ENCODE results near the gene VAV2. TPM values are rescaled to one million over a fixed set of nuclear protein-coding genes. Genes with fewer than 3 reads are reported as not detected.

The VAV2 gene
- total RNA-seq, 1 donor from 2014 or later = 24.4 TPM

- Mint-ChIP-seq H3K9me3 (ENCODE audit: unreplicated experiment) (no peaks in the 10 kb centered on the region), H3K4me1 (ENCODE audit: unreplicated experiment) (no peaks in the 10 kb centered on the region), H3K27me3 (ENCODE audit: unreplicated experiment) (no peaks in the 10 kb centered on the region), H3K27ac (ENCODE audit: unreplicated experiment) (no peak overlapping the region), H3K4me3 (ENCODE audit: unreplicated experiment) (no peak overlapping the region), H3K36me3 (ENCODE audit: unreplicated experiment) (peaks cover 5% of the 10 kb centered on the region)
- TF ChIP-seq, protein P1, sequence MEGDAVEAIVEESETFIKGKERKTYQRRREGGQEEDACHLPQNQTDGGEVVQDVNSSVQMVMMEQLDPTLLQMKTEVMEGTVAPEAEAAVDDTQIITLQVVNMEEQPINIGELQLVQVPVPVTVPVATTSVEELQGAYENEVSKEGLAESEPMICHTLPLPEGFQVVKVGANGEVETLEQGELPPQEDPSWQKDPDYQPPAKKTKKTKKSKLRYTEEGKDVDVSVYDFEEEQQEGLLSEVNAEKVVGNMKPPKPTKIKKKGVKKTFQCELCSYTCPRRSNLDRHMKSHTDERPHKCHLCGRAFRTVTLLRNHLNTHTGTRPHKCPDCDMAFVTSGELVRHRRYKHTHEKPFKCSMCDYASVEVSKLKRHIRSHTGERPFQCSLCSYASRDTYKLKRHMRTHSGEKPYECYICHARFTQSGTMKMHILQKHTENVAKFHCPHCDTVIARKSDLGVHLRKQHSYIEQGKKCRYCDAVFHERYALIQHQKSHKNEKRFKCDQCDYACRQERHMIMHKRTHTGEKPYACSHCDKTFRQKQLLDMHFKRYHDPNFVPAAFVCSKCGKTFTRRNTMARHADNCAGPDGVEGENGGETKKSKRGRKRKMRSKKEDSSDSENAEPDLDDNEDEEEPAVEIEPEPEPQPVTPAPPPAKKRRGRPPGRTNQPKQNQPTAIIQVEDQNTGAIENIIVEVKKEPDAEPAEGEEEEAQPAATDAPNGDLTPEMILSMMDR (IDR thresholded peaks at IDR 0.05) = no peak
- DNase-seq (ENCODE audit: extremely low spot score, unreplicated experiment) = no peak
Observed at GRCh38 chr9:133812941-133813748, 179.0 kb downstream of the VAV2 start.

DNA sequence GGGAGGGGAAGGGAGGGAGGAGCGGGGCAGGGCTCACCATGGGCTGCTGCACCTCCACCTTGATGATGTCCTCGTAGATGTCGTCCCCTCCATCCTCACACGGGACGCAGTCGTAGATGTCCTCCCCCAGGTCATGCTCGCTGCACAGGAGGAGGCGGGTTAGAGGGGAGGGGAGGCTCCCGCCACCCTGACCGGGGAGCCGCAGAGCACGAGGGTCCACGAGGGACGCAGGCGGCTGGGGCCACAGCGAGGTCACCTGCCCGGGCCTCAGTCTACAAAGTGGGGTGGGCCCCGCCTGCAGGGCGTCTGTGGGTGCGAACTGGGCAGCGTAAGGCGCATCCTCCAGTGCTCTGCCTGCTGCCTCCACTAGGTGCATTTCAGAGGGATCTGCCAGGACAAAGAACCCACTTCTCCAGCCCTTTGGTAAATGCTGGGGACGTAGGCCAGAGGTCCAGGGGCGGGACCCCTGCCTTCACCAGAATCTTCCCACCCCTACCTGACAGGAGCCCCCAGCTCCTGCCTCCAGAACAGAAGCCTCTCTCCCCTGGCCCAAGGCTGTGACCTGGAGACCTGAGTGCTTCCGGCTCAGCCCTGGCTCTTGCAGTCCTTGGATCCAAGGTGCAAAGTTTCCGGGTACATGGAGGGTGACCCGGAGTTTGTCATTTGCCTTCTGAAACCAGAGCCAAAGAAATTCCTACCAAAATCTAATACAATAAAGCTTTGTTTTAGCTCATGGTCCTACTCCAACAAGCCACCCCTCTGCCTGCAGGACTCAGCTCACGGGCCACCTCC lies 179.9 kb downstream of the VAV2 start:
- Mint-ChIP-seq H3K4me3 (ENCODE audit: unreplicated experiment) (no peak overlapping the region), H3K27me3 (ENCODE audit: unreplicated experiment) (no peaks in the 10 kb centered on the region), H3K27ac (ENCODE audit: unreplicated experiment) (no peak overlapping the region), H3K4me1 (ENCODE audit: unreplicated experiment) (no peaks in the 10 kb centered on the region), H3K9me3 (ENCODE audit: unreplicated experiment) (no peaks in the 10 kb centered on the region), H3K36me3 (ENCODE audit: unreplicated experiment) (no peaks in the 10 kb centered on the region)
- TF ChIP-seq, protein P1 (IDR thresholded peaks at IDR 0.05) = no peak
- no peak for DNase-seq (ENCODE audit: extremely low spot score, unreplicated experiment)

GRCh38 chr9:133811471-133811870 lies 180.7 kb downstream of the VAV2 start:
- Mint-ChIP-seq H3K27ac (ENCODE audit: unreplicated experiment) (no peak overlapping the region), H3K4me1 (ENCODE audit: unreplicated experiment) (no peaks in the 10 kb centered on the region), H3K4me3 (ENCODE audit: unreplicated experiment) (no peak overlapping the region), H3K27me3 (ENCODE audit: unreplicated experiment) (no peaks in the 10 kb centered on the region), H3K36me3 (ENCODE audit: unreplicated experiment) (no peaks in the 10 kb centered on the region), H3K9me3 (ENCODE audit: unreplicated experiment) (no peaks in the 10 kb centered on the region)
- TF ChIP-seq, protein P1 (IDR thresholded peaks at IDR 0.05) = no peak
- DNase-seq (ENCODE audit: extremely low spot score, unreplicated experiment) = no peak

GRCh38 chr9:133810556-133811195 lies 181.4 kb downstream of the VAV2 start:
- H3K4me3 Mint-ChIP-seq (ENCODE audit: unreplicated experiment) = no peak overlapping the region
- no peaks in the 10 kb centered on the region for H3K4me1 Mint-ChIP-seq (ENCODE audit: unreplicated experiment)
- H3K9me3 Mint-ChIP-seq (ENCODE audit: unreplicated experiment) = no peaks in the 10 kb centered on the region
- no peaks in the 10 kb centered on the region for H3K36me3 Mint-ChIP-seq (ENCODE audit: unreplicated experiment)
- DNase-seq (ENCODE audit: extremely low spot score, unreplicated experiment) = no peak
- TF ChIP-seq, protein P1 (IDR thresholded peaks at IDR 0.05) = no peak
- H3K27ac Mint-ChIP-seq (ENCODE audit: unreplicated experiment) = no peak overlapping the region
- no peaks in the 10 kb centered on the region for H3K27me3 Mint-ChIP-seq (ENCODE audit: unreplicated experiment)

GRCh38 chr9:133809335-133809734 lies 182.8 kb downstream of the VAV2 start:
- H3K9me3 Mint-ChIP-seq (ENCODE audit: unreplicated experiment) = no peaks in the 10 kb centered on the region
- no peak overlapping the region for H3K27ac Mint-ChIP-seq (ENCODE audit: unreplicated experiment)
- DNase-seq (ENCODE audit: extremely low spot score, unreplicated experiment) = no peak
- H3K4me1 Mint-ChIP-seq (ENCODE audit: unreplicated experiment) = no peaks in the 10 kb centered on the region
- no peaks in the 10 kb centered on the region for H3K36me3 Mint-ChIP-seq (ENCODE audit: unreplicated experiment)
- TF ChIP-seq, protein P1 (IDR thresholded peaks at IDR 0.05) = no peak
- H3K27me3 Mint-ChIP-seq (ENCODE audit: unreplicated experiment) = no peaks in the 10 kb centered on the region
- no peak overlapping the region for H3K4me3 Mint-ChIP-seq (ENCODE audit: unreplicated experiment)
